Activated CD4-positive, alpha-beta memory T cell treated with anti-CD3 and anti-CD28 coated beads, Interleukin-2, amount 10 ng/mL, durations not matched to agents 7 days and 5 days (primary cell): ENCODE data around the gene CXCL12. TPM values are rescaled to one million over a fixed set of nuclear protein-coding genes. Genes with fewer than 3 reads are reported as not detected.

ENCODE experiments used
- CTCF ChIA-PET: fragments of 350-600 bp; sonication (Branson Sonifier 250); formaldehyde crosslinking; loops from one replicate; lab custom pipeline; 2021; ENCODE audit warnings: antibody characterized with exemption, inconsistent platforms; lab: Charles Lee
- POLR2A ChIA-PET: fragments of 350-600 bp; sonication (Branson Sonifier 250); formaldehyde crosslinking; loops from one replicate; lab custom pipeline; 2021; ENCODE audit warnings: antibody characterized with exemption; lab: Charles Lee
- DNase-seq: peaks from one replicate; pipeline ENCODE4 v3.0.0-alpha.2; 2020
- H3K27ac Mint-ChIP-seq: one replicate; pipeline ENCODE4 v1.8.0; 2021; ENCODE audit warnings: mild to moderate bottlenecking, mixed read lengths
- H3K27me3 Mint-ChIP-seq: one replicate; pipeline ENCODE4 v1.8.0; 2021; ENCODE audit warnings: mixed read lengths
- H3K36me3 Mint-ChIP-seq: one replicate; pipeline ENCODE4 v1.8.0; 2021; ENCODE audit warnings: low read depth, mixed read lengths
- H3K4me1 Mint-ChIP-seq: one replicate; pipeline ENCODE4 v1.8.0; 2021; ENCODE audit warnings: mixed read lengths
- H3K4me3 Mint-ChIP-seq: one replicate; pipeline ENCODE4 v1.8.0; 2021; ENCODE audit warnings: mild to moderate bottlenecking, mixed read lengths
- H3K9me3 Mint-ChIP-seq: one replicate; pipeline ENCODE4 v1.8.0; 2021; ENCODE audit warnings: mixed read lengths
- total RNA-seq, 2 experiments: library from RNA; stranded (reverse); gene quantifications; one replicate each; pipeline ENCODE4 v1.2.3, GENCODE V29; 2021

The CXCL12 gene
- not detected for total RNA-seq

GRCh38 chr10:44385026-44385695 lies at the start of gene CXCL12:
TSS of gene CXCL12 (minus strand) at chr10:44385097. CDS start at chr10:44385005, 92 bp downstream.
- peak within 1 kb of the TSS; percentile 29 for H3K27ac Mint-ChIP-seq
- peaks cover 4% of the 10 kb centered on the region for H3K4me1 Mint-ChIP-seq
- CTCF ChIA-PET = interaction anchor here (1.1 to 2.7 kb wide), 5 partner anchors 33 to 715 kb away, joined by 3 to 14 read pairs (median 4); no protein-coding TSS in a partner anchor
- DNase-seq = peak; percentile 7
- no peaks in the 10 kb centered on the region for H3K36me3 Mint-ChIP-seq
- no peaks in the 10 kb centered on the region for H3K9me3 Mint-ChIP-seq
- POLR2A ChIA-PET = no interaction called here
- no peak within 1 kb of the TSS for H3K4me3 Mint-ChIP-seq
- peaks cover 32% of the 10 kb centered on the region for H3K27me3 Mint-ChIP-seq

- Mint-ChIP-seq H3K9me3 (no peaks in the 10 kb centered on the region), H3K36me3 (no peaks in the 10 kb centered on the region), H3K4me1 (no peaks in the 10 kb centered on the region), H3K27ac (no peak overlapping the region), H3K27me3 (no peaks in the 10 kb centered on the region), H3K4me3 (no peak overlapping the region)
- no peak for DNase-seq
- POLR2A ChIA-PET = no interaction called here
- CTCF ChIA-PET = no interaction called here
These were observed 42.6 kb upstream of the CXCL12 start for GRCh38 chr10:44427479-44427878.

- Mint-ChIP-seq H3K9me3 (no peaks in the 10 kb centered on the region), H3K27me3 (no peaks in the 10 kb centered on the region), H3K27ac (no peak overlapping the region), H3K36me3 (no peaks in the 10 kb centered on the region), H3K4me1 (no peaks in the 10 kb centered on the region), H3K4me3 (no peak overlapping the region)
- ChIA-PET POLR2A (no interaction called here), CTCF (no interaction called here)
- no peak for DNase-seq
These were observed 42.1 kb upstream of the CXCL12 start for GRCh38 chr10:44427037-44427436.

GRCh38 chr10:44426247-44427034 lies 41.5 kb upstream of the CXCL12 start:
- ChIA-PET POLR2A (no interaction called here), CTCF (no interaction called here)
- H3K36me3 Mint-ChIP-seq = no peaks in the 10 kb centered on the region
- no peaks in the 10 kb centered on the region for H3K9me3 Mint-ChIP-seq
- H3K4me3 Mint-ChIP-seq = no peak overlapping the region
- H3K4me1 Mint-ChIP-seq = no peaks in the 10 kb centered on the region
- H3K27me3 Mint-ChIP-seq = no peaks in the 10 kb centered on the region
- DNase-seq = no peak
- H3K27ac Mint-ChIP-seq = no peak overlapping the region

- no peak overlapping the region for H3K27ac Mint-ChIP-seq
- no peak for DNase-seq
- H3K4me1 Mint-ChIP-seq = no peaks in the 10 kb centered on the region
- H3K27me3 Mint-ChIP-seq = no peaks in the 10 kb centered on the region
- no peaks in the 10 kb centered on the region for H3K36me3 Mint-ChIP-seq
- no peak overlapping the region for H3K4me3 Mint-ChIP-seq
- no peaks in the 10 kb centered on the region for H3K9me3 Mint-ChIP-seq
- ChIA-PET CTCF (no interaction called here), POLR2A (no interaction called here)
These were observed 40.6 kb upstream of the CXCL12 start for GRCh38 chr10:44425466-44425865.

GRCh38 chr10:44424957-44425356 lies 40.1 kb upstream of the CXCL12 start:
- H3K4me1 Mint-ChIP-seq = no peaks in the 10 kb centered on the region
- H3K4me3 Mint-ChIP-seq = no peak overlapping the region
- no peak for DNase-seq
- H3K27ac Mint-ChIP-seq = no peak overlapping the region
- H3K27me3 Mint-ChIP-seq = no peaks in the 10 kb centered on the region
- no peaks in the 10 kb centered on the region for H3K9me3 Mint-ChIP-seq
- POLR2A ChIA-PET = no interaction called here
- no peaks in the 10 kb centered on the region for H3K36me3 Mint-ChIP-seq
- CTCF ChIA-PET = no interaction called here

- no peak for DNase-seq
- Mint-ChIP-seq H3K27ac (no peak overlapping the region), H3K4me1 (no peaks in the 10 kb centered on the region), H3K27me3 (no peaks in the 10 kb centered on the region), H3K9me3 (no peaks in the 10 kb centered on the region), H3K4me3 (no peak overlapping the region), H3K36me3 (no peaks in the 10 kb centered on the region)
- ChIA-PET CTCF (no interaction called here), POLR2A (no interaction called here)
These were observed 39.4 kb upstream of the CXCL12 start for GRCh38 chr10:44424298-44424697.

GRCh38 chr10:44422570-44423101 lies 37.7 kb upstream of the CXCL12 start:
- Mint-ChIP-seq H3K9me3 (no peaks in the 10 kb centered on the region), H3K4me3 (no peak overlapping the region), H3K36me3 (no peaks in the 10 kb centered on the region), H3K27me3 (no peaks in the 10 kb centered on the region), H3K4me1 (no peaks in the 10 kb centered on the region), H3K27ac (no peak overlapping the region)
- ChIA-PET POLR2A (no interaction called here), CTCF (no interaction called here)
- no peak for DNase-seq

- Mint-ChIP-seq H3K4me3 (no peak overlapping the region), H3K27ac (no peak overlapping the region), H3K4me1 (no peaks in the 10 kb centered on the region), H3K36me3 (no peaks in the 10 kb centered on the region), H3K9me3 (no peaks in the 10 kb centered on the region), H3K27me3 (no peaks in the 10 kb centered on the region)
- POLR2A ChIA-PET = no interaction called here
- CTCF ChIA-PET = no interaction called here
- no peak for DNase-seq
These were observed 37.3 kb upstream of the CXCL12 start for GRCh38 chr10:44422153-44422552.

GRCh38 chr10:44419790-44420549 lies 35.1 kb upstream of the CXCL12 start:
- H3K4me1 Mint-ChIP-seq = no peaks in the 10 kb centered on the region
- H3K4me3 Mint-ChIP-seq = no peak overlapping the region
- DNase-seq = no peak
- H3K36me3 Mint-ChIP-seq = no peaks in the 10 kb centered on the region
- H3K27me3 Mint-ChIP-seq = no peaks in the 10 kb centered on the region
- H3K9me3 Mint-ChIP-seq = no peaks in the 10 kb centered on the region
- no peak overlapping the region for H3K27ac Mint-ChIP-seq
- ChIA-PET POLR2A (no interaction called here), CTCF (no interaction called here)

- Mint-ChIP-seq H3K4me1 (no peaks in the 10 kb centered on the region), H3K4me3 (no peak overlapping the region), H3K36me3 (no peaks in the 10 kb centered on the region), H3K9me3 (no peaks in the 10 kb centered on the region), H3K27me3 (no peaks in the 10 kb centered on the region), H3K27ac (no peak overlapping the region)
- ChIA-PET POLR2A (no interaction called here), CTCF (interaction anchor here (1.3 kb wide), 1 partner anchor 33 kb away, joined by 3 read pairs; no protein-coding TSS in a partner anchor)
- no peak for DNase-seq
These were observed 33.7 kb upstream of the CXCL12 start for GRCh38 chr10:44418637-44419036.

- ChIA-PET CTCF (interaction anchor here (1.3 kb wide), 1 partner anchor 32 kb away, joined by 3 read pairs; no protein-coding TSS in a partner anchor), POLR2A (no interaction called here)
- no peak overlapping the region for H3K27ac Mint-ChIP-seq
These were observed 32.9 kb upstream of the CXCL12 start for GRCh38 chr10:44417761-44418160.

GRCh38 chr10:44416936-44417335 lies 32.0 kb upstream of the CXCL12 start:
- no peak for DNase-seq
- H3K9me3 Mint-ChIP-seq = no peaks in the 10 kb centered on the region
- CTCF ChIA-PET = no interaction called here
- no peaks in the 10 kb centered on the region for H3K4me1 Mint-ChIP-seq
- H3K4me3 Mint-ChIP-seq = no peak overlapping the region
- H3K27ac Mint-ChIP-seq = no peak overlapping the region
- POLR2A ChIA-PET = no interaction called here
- no peaks in the 10 kb centered on the region for H3K36me3 Mint-ChIP-seq
- no peaks in the 10 kb centered on the region for H3K27me3 Mint-ChIP-seq

More at GRCh38 chr10:44417761-44418160, 32.9 kb upstream of the CXCL12 start:
- Mint-ChIP-seq H3K27me3 (no peaks in the 10 kb centered on the region), H3K4me1 (no peaks in the 10 kb centered on the region), H3K9me3 (no peaks in the 10 kb centered on the region), H3K4me3 (no peak overlapping the region), H3K36me3 (no peaks in the 10 kb centered on the region)
- DNase-seq = no peak
